ENCODE results near the gene KIF15. TPM values are rescaled to one million over a fixed set of nuclear protein-coding genes. Genes with fewer than 3 reads are reported as not detected.
"Not testable (repeated sequence)": the region's sequence is repeated elsewhere in the genome, so short reads cannot be mapped to it uniquely, and the experiment has no call there.

KIF15 gene
- total RNA-seq, 1 experiment from 2014 or later: 23.7 TPM

DNA sequence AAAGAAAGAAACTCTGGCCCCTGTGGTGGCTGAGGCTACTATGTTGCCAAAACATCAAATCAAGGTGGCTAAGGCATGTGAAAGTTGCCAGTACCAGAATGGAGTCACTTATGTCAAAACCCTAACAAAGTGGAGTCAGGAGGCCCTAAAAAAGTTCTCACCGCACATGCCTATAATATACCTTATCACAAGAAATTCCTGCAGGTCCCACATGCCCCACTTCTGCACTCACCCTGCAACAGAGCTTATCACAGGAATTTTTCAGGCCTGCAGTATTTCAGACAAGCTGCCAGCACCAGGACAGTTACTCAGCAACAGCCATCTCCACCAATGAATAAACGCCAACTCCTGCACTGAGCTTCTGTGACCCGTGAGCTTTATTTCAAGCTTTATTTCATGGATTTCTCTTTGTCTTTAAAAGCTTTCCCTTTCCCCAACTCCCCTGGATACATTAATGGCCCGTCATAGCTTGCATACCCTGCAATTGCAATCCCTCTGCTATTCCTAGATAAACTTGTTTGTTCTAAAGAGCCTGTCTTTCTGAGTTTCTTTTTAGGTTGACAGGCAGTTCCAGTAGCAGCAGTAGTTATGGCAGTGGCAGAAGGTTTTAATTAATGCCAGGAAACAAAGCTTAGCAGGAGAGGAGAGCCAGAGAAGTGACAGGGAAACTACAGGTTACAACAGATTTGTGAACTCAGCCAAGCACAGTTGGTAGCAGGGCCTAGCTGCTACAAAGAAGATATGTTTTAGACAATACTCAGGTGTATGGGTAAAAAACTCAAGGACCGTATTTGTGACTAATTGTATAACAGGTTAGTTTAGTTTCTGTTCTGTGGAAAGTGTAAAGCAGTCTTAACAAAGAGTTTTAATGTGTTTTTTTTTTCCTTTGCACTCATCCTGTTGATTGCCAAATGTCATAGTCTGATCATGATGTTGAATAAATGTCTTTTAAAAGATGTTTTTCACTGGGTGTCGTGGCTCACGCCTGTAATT, 84.2 kb downstream of the KIF15 start:
- Mint-ChIP-seq H3K9me3 (no peaks in the 10 kb centered on the region), H3K27ac (no peak overlapping the region; the same call in 1 of the 2 replicates), H3K36me3 (peaks cover 50% of the 10 kb centered on the region), H3K27me3 (ENCODE audit: low read depth) (no peaks in the 10 kb centered on the region), H3K4me1 (no peaks in the 10 kb centered on the region), H3K4me3 (no peak overlapping the region)
- no peak for ATAC-seq
- CTCF ChIA-PET: interaction anchor here (0.6 kb wide), 1 partner anchor 14 kb away, joined by 3 read pairs; no protein-coding TSS in a partner anchor
- POLR2A ChIA-PET: no interaction called here
- no peak for DNase-seq (ENCODE audit: low spot score)
- TF ChIP-seq, protein P1, sequence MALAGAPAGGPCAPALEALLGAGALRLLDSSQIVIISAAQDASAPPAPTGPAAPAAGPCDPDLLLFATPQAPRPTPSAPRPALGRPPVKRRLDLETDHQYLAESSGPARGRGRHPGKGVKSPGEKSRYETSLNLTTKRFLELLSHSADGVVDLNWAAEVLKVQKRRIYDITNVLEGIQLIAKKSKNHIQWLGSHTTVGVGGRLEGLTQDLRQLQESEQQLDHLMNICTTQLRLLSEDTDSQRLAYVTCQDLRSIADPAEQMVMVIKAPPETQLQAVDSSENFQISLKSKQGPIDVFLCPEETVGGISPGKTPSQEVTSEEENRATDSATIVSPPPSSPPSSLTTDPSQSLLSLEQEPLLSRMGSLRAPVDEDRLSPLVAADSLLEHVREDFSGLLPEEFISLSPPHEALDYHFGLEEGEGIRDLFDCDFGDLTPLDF (CRISPR knock-in tag; IDR thresholded peaks at IDR 0.05): no peak
- TF ChIP-seq, protein P2, sequence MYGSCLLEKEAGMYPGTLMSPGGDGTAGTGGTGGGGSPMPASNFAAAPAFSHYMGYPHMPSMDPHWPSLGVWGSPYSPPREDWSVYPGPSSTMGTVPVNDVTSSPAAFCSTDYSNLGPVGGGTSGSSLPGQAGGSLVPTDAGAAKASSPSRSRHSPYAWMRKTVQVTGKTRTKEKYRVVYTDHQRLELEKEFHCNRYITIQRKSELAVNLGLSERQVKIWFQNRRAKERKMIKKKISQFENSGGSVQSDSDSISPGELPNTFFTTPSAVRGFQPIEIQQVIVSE (CRISPR knock-in tag; IDR thresholded peaks at IDR 0.05; ENCODE audit: borderline replicate concordance): no peak
- TF ChIP-seq TEAD1 (CRISPR knock-in tag; IDR thresholded peaks at IDR 0.05): no peak
- no peak for TF ChIP-seq RORB (CRISPR knock-in tag; IDR thresholded peaks at IDR 0.05)
- no peak for TF ChIP-seq ZNF423 (CRISPR knock-in tag; IDR thresholded peaks at IDR 0.05)
- TF ChIP-seq, protein P3, sequence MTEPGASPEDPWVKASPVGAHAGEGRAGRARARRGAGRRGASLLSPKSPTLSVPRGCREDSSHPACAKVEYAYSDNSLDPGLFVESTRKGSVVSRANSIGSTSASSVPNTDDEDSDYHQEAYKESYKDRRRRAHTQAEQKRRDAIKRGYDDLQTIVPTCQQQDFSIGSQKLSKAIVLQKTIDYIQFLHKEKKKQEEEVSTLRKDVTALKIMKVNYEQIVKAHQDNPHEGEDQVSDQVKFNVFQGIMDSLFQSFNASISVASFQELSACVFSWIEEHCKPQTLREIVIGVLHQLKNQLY (CRISPR knock-in tag; IDR thresholded peaks at IDR 0.05): no peak
- TF ChIP-seq, protein P4, sequence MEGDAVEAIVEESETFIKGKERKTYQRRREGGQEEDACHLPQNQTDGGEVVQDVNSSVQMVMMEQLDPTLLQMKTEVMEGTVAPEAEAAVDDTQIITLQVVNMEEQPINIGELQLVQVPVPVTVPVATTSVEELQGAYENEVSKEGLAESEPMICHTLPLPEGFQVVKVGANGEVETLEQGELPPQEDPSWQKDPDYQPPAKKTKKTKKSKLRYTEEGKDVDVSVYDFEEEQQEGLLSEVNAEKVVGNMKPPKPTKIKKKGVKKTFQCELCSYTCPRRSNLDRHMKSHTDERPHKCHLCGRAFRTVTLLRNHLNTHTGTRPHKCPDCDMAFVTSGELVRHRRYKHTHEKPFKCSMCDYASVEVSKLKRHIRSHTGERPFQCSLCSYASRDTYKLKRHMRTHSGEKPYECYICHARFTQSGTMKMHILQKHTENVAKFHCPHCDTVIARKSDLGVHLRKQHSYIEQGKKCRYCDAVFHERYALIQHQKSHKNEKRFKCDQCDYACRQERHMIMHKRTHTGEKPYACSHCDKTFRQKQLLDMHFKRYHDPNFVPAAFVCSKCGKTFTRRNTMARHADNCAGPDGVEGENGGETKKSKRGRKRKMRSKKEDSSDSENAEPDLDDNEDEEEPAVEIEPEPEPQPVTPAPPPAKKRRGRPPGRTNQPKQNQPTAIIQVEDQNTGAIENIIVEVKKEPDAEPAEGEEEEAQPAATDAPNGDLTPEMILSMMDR (IDR thresholded peaks at IDR 0.05): no peak

DNA sequence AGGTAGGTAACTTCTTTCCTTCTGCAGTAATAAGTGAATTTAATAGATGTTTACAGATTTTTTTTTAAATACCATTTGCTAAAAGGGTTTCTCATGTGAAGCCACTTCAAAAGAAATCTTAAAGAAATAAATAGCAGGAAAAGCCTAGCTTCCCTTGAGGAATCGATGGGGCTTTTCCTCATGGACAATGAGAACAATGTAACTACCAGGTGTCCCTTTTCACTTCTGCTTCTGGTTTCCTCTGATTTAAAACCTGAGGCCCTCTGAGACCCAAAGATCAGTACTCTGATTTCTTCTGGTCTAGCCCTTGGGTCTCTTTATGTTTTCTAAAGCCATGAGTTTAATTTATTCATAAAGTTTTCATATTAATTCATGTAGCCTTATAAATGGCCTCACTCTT, 87.0 kb downstream of the KIF15 start:
- Mint-ChIP-seq H3K9me3 (no peaks in the 10 kb centered on the region), H3K27me3 (ENCODE audit: low read depth) (no peaks in the 10 kb centered on the region), H3K27ac (no peak overlapping the region), H3K4me3 (no peak overlapping the region), H3K4me1 (no peaks in the 10 kb centered on the region), H3K36me3 (peaks cover 47% of the 10 kb centered on the region)
- DNase-seq (ENCODE audit: low spot score) (no peak), ATAC-seq (no peak)
- TF ChIP-seq ZNF396 (CRISPR knock-in tag; IDR thresholded peaks at IDR 0.05; ENCODE audit: borderline replicate concordance) (no peak), ZNF263 (CRISPR knock-in tag; IDR thresholded peaks at IDR 0.05; ENCODE audit: low read depth) (no peak), SMAD4 (CRISPR knock-in tag; IDR thresholded peaks at IDR 0.05) (no peak), SOX15 (CRISPR knock-in tag; IDR thresholded peaks at IDR 0.05) (no peak), JAZF1 (CRISPR knock-in tag; IDR thresholded peaks at IDR 0.05) (no peak), GTF2I (CRISPR knock-in tag; conservative IDR thresholded peaks at IDR 0.05) (no peak), SMAD3 (CRISPR knock-in tag; IDR thresholded peaks at IDR 0.05; ENCODE audit: borderline replicate concordance) (no peak), KAT7 (CRISPR knock-in tag; IDR thresholded peaks at IDR 0.05; ENCODE audit: borderline replicate concordance) (no peak)
- TF ChIP-seq, protein P5, sequence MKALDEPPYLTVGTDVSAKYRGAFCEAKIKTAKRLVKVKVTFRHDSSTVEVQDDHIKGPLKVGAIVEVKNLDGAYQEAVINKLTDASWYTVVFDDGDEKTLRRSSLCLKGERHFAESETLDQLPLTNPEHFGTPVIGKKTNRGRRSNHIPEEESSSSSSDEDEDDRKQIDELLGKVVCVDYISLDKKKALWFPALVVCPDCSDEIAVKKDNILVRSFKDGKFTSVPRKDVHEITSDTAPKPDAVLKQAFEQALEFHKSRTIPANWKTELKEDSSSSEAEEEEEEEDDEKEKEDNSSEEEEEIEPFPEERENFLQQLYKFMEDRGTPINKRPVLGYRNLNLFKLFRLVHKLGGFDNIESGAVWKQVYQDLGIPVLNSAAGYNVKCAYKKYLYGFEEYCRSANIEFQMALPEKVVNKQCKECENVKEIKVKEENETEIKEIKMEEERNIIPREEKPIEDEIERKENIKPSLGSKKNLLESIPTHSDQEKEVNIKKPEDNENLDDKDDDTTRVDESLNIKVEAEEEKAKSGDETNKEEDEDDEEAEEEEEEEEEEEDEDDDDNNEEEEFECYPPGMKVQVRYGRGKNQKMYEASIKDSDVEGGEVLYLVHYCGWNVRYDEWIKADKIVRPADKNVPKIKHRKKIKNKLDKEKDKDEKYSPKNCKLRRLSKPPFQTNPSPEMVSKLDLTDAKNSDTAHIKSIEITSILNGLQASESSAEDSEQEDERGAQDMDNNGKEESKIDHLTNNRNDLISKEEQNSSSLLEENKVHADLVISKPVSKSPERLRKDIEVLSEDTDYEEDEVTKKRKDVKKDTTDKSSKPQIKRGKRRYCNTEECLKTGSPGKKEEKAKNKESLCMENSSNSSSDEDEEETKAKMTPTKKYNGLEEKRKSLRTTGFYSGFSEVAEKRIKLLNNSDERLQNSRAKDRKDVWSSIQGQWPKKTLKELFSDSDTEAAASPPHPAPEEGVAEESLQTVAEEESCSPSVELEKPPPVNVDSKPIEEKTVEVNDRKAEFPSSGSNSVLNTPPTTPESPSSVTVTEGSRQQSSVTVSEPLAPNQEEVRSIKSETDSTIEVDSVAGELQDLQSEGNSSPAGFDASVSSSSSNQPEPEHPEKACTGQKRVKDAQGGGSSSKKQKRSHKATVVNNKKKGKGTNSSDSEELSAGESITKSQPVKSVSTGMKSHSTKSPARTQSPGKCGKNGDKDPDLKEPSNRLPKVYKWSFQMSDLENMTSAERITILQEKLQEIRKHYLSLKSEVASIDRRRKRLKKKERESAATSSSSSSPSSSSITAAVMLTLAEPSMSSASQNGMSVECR (CRISPR knock-in tag; IDR thresholded peaks at IDR 0.05; ENCODE audit: borderline replicate concordance): no peak
- TF ChIP-seq, protein P2 (CRISPR knock-in tag; IDR thresholded peaks at IDR 0.05; ENCODE audit: borderline replicate concordance): no peak
- TF ChIP-seq, protein P6, sequence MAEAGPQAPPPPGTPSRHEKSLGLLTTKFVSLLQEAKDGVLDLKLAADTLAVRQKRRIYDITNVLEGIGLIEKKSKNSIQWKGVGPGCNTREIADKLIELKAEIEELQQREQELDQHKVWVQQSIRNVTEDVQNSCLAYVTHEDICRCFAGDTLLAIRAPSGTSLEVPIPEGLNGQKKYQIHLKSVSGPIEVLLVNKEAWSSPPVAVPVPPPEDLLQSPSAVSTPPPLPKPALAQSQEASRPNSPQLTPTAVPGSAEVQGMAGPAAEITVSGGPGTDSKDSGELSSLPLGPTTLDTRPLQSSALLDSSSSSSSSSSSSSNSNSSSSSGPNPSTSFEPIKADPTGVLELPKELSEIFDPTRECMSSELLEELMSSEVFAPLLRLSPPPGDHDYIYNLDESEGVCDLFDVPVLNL (CRISPR knock-in tag; IDR thresholded peaks at IDR 0.05; ENCODE audit: borderline replicate concordance, low read depth): no peak
- ChIA-PET POLR2A (no interaction called here), CTCF (interaction anchor here (0.8 kb wide), 1 partner anchor 65 kb away, joined by 3 read pairs; no protein-coding TSS in a partner anchor)

DNA sequence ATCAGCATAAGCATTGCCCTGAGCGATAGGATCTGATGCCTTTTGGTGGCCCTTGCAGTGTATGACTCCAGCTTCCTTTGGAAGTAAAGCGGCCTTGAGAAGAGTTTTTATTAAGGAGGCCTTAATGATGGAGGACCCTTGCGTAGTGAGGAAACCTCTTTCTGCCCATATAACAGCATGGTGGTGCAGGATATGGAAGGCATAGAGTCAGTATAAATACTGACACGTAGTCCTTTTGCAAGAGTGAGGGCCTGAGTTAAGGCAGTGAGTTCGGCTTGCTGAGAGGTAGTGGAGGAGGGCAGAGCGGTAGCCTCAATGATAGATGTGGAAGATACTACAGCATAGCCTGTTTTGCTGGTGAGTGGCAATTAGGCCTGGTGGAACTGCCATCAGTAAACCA, 95.1 kb downstream of the KIF15 start:
- ATAC-seq; H3K9me3 Mint-ChIP-seq; H3K27me3 Mint-ChIP-seq (ENCODE audit: low read depth); H3K27ac Mint-ChIP-seq; DNase-seq (ENCODE audit: low spot score); H3K4me1 Mint-ChIP-seq; H3K4me3 Mint-ChIP-seq; POLR2A ChIA-PET; CTCF ChIA-PET: not testable (repeated sequence)
- peaks cover 23% of the 10 kb centered on the region for H3K36me3 Mint-ChIP-seq

Measured in WTC11 (cell line).